Nephron progenitor cell (in vitro differentiated cells): ENCODE data around the gene NUBP1.
A peak's percentile ranks its signal among the peaks of the same experiment; 100 is the strongest.
"Not testable (repeated sequence)": the region's sequence is repeated elsewhere in the genome, so short reads cannot be mapped to it uniquely, and the experiment has no call there.

Source experiments
- DNase-seq: peaks from one replicate; pipeline ENCODE4 v3.0.0; 2021
- H3K27ac Mint-ChIP-seq: 2 replicates; pipeline ENCODE4 v1.8.0; 2021; ENCODE audit warnings: mild to moderate bottlenecking, moderate library complexity, mixed read lengths
- H3K27me3 Mint-ChIP-seq: 2 replicates; pipeline ENCODE4 v1.8.0; 2021; ENCODE audit warnings: mild to moderate bottlenecking, low read depth, mixed read lengths; ENCODE audit not compliant: poor library complexity
- H3K36me3 Mint-ChIP-seq: 2 replicates; pipeline ENCODE4 v1.8.0; 2021; ENCODE audit warnings: low read depth, mixed read lengths
- H3K4me1 Mint-ChIP-seq: 2 replicates; pipeline ENCODE4 v1.8.0; 2021; ENCODE audit warnings: mixed read lengths
- H3K4me3 Mint-ChIP-seq: 2 replicates; pipeline ENCODE4 v1.8.0; 2021; ENCODE audit warnings: mild to moderate bottlenecking, moderate library complexity, mixed read lengths
- H3K9me3 Mint-ChIP-seq: 2 replicates; pipeline ENCODE4 v1.8.0; 2021; ENCODE audit warnings: mild to moderate bottlenecking, moderate library complexity, mixed read lengths
- TF ChIP-seq, protein P1 (sequence below): fragments of 200-600 bp; sonication (generic); IDR thresholded peaks from 2 replicates; pipeline ENCODE4 v1.5.0; 2021; ENCODE audit warnings: antibody characterized with exemption

Gene NUBP1

DNA sequence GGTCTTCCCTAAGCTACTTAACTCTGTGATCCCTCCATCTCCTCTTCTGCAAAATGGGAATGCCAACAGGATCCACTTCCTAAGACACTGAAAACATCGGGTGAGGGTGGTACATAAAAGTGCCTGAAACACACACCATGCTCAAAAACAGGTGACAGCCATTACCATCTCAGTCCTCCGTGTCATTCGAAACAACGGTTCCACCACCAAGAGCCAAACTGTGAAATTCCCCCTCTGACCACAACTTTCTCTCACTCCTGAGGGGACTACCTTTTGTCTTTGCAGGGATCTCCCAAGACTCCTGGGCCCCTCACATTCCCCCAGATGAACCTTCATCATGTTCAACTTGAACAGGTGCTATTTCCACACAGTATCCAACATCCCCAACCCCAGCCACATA, 37.0 kb downstream of the NUBP1 start:
- H3K27ac Mint-ChIP-seq: no peak overlapping the region

DNA sequence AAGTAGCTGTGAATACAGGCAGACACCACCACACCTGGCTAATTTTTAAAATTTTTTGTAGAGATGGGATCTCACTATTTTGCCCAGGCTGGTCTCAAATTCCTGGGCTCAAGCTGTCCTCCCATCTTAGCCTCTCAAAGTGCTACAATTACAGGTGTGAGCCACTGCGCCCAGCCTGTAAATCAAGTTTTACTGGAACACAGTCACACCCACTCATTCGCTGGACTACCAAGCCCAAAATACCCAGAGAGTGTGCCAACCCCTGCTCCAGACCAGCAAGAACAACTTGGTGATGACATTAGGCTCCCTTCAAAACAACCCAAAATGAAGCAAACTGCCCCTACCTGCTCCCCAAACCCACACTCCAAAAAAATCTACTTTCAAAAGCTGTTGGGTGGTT, 39.0 kb downstream of the NUBP1 start:
- no peak for DNase-seq
- Mint-ChIP-seq H3K27me3 (peaks cover 3% of the 10 kb centered on the region), H3K4me3 (no peak overlapping the region), H3K36me3 (peaks cover 4% of the 10 kb centered on the region), H3K9me3 (peaks cover 17% of the 10 kb centered on the region), H3K27ac (no peak overlapping the region), H3K4me1 (peaks cover 5% of the 10 kb centered on the region)
- TF ChIP-seq, protein P1, sequence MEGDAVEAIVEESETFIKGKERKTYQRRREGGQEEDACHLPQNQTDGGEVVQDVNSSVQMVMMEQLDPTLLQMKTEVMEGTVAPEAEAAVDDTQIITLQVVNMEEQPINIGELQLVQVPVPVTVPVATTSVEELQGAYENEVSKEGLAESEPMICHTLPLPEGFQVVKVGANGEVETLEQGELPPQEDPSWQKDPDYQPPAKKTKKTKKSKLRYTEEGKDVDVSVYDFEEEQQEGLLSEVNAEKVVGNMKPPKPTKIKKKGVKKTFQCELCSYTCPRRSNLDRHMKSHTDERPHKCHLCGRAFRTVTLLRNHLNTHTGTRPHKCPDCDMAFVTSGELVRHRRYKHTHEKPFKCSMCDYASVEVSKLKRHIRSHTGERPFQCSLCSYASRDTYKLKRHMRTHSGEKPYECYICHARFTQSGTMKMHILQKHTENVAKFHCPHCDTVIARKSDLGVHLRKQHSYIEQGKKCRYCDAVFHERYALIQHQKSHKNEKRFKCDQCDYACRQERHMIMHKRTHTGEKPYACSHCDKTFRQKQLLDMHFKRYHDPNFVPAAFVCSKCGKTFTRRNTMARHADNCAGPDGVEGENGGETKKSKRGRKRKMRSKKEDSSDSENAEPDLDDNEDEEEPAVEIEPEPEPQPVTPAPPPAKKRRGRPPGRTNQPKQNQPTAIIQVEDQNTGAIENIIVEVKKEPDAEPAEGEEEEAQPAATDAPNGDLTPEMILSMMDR: no peak

More for the DNA sequence above, 37.0 kb downstream of the NUBP1 start:
- Mint-ChIP-seq H3K27me3 (peaks cover 3% of the 10 kb centered on the region), H3K36me3 (peaks cover 4% of the 10 kb centered on the region), H3K4me1 (peaks cover 19% of the 10 kb centered on the region), H3K4me3 (no peak overlapping the region), H3K9me3 (peaks cover 17% of the 10 kb centered on the region)
- TF ChIP-seq, protein P1: no peak
- DNase-seq: no peak

DNA sequence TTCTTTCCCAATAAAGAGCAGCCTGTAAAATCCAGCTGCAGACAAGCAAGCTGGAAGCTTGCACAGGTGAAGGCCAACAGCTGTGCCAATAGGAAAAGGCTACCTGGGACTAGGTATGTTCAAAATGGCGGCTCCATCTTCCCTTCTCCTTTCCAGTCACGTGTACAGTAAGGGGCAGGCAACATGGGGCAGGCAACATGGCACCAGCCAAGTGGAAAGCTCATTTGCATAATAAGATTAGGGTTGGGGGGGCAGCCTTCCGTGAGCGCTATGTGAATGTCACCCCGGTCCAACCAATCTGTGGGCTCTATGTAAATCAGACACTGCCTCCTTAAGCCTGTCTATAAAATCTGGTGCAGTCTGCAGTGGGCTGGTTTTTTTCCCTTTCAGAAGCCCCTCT, 43.7 kb downstream of the NUBP1 start:
- H3K4me3 Mint-ChIP-seq: no peak overlapping the region
- no peak for DNase-seq

DNA sequence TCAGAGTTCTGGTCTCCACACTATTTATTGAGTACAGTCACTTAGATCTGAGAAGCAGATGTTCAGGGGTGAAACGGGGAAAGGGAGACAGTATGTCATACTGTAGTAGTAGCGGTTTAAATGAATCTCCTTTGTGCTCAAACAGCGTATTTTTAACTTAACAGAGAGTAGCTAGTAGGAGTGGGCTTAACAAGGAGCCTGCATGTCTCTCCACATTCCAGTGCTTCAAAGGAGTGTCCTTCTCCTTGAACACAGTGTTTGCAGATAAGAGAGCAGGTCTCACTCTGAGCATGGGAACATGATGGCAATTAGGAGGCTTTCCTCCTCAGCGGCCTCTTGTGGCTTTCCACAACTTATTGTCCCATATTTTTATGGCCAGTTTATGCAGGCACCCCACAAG, 45.0 kb downstream of the NUBP1 start:
- H3K36me3 Mint-ChIP-seq, H3K9me3 Mint-ChIP-seq, H3K4me1 Mint-ChIP-seq, DNase-seq, H3K4me3 Mint-ChIP-seq, H3K27me3 Mint-ChIP-seq, H3K27ac Mint-ChIP-seq: not testable (repeated sequence)

More for the DNA sequence above, 43.7 kb downstream of the NUBP1 start:
- Mint-ChIP-seq H3K27ac (peak overlapping the region; percentile 6), H3K36me3 (peaks cover 5% of the 10 kb centered on the region), H3K4me1 (peaks cover 3% of the 10 kb centered on the region), H3K9me3 (peaks cover 12% of the 10 kb centered on the region), H3K27me3 (peaks cover 3% of the 10 kb centered on the region)
- TF ChIP-seq, protein P1: no peak

DNA sequence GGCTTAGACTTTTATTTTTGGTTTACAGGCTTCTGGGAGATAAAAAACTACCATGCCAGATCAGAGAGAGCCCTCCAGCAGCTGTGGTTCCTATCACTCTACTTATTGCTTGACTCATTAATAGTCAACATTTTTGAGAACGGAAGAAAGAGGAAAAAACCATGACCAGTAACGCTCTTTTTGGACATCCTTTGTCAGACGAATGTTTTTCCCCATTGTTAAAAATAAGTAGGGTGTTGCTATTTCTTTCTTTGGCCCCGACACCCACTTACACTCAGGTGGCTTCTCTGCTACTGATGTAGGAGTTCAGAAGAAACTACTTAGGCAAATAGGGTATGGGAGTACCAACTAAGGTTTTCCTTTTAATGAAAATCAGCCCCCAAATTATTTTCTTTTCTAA, 47.4 kb downstream of the NUBP1 start:
- Mint-ChIP-seq H3K27me3 (peaks cover 3% of the 10 kb centered on the region), H3K4me3 (no peak overlapping the region), H3K9me3 (peaks cover 6% of the 10 kb centered on the region), H3K4me1 (peaks cover 6% of the 10 kb centered on the region), H3K36me3 (peaks cover 9% of the 10 kb centered on the region), H3K27ac (no peak overlapping the region)
- DNase-seq: no peak
- TF ChIP-seq, protein P1: no peak

DNA sequence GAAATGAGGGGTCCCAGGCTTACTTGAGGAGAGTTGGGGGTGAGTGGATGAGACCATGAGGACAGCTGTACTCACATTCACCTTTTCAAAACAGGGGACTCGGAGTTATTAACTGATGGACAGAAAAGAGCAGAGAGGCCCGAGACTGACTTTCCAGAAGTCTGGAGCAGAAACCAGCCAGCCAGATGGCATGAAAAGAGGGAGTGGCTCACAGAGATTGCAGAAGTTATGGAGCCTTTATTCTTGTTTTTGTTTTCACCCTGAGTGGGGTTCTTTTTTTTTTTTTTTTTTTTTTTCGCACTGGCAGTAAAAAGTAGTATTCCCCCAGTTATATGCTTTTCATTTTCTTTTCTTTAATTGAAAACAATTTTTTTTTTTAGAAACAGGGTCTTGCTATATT, 56.1 kb downstream of the NUBP1 start:
- Mint-ChIP-seq H3K4me3 (no peak overlapping the region), H3K4me1 (peaks cover 5% of the 10 kb centered on the region), H3K27ac (peak overlapping the region; percentile 65), H3K9me3 (no peaks in the 10 kb centered on the region), H3K27me3 (no peaks in the 10 kb centered on the region), H3K36me3 (peaks cover 5% of the 10 kb centered on the region)
- DNase-seq: no peak
- TF ChIP-seq, protein P1: no peak
